Esophagus mucosa (tissue), 1 donor: ENCODE measurements around the gene ATIC. TPM values are rescaled to one million over a fixed set of nuclear protein-coding genes. Genes with fewer than 3 reads are reported as not detected.
"Not testable (repeated sequence)": the region's sequence is repeated elsewhere in the genome, so short reads cannot be mapped to it uniquely, and the experiment has no call there.

Source experiments
- ATAC-seq: fragments of 200-7000 bp; cut with Tn5 transposase; one replicate; pipeline ENCODE4 v1.9.1; 2020
- total RNA-seq: library from RNA; stranded (reverse); gene quantifications from one replicate; pipeline ENCODE4 v1.2.4, GENCODE V29; 2023
- donor health status: DM: yes; HTN: yes; CAD: no.

The ATIC gene
- total RNA-seq, 1 donor from 2014 or later: 67.1 TPM

GRCh38 chr2:215316336-215316735 lies 4.5 kb downstream of the ATIC start:
- no peak for ATAC-seq

GRCh38 chr2:215319500-215319899 lies 7.6 kb downstream of the ATIC start:
- no peak for ATAC-seq

GRCh38 chr2:215320102-215320501 lies 8.2 kb downstream of the ATIC start:
- no peak for ATAC-seq

GRCh38 chr2:215320679-215321078 lies 8.8 kb downstream of the ATIC start:
- ATAC-seq: peak; percentile 37

- no peak for ATAC-seq
These were observed 13.0 kb downstream of the ATIC start for GRCh38 chr2:215324811-215325210.

GRCh38 chr2:215328066-215328465 lies 16.2 kb downstream of the ATIC start:
- no peak for ATAC-seq

- no peak for ATAC-seq
These were observed 21.2 kb downstream of the ATIC start for GRCh38 chr2:215332872-215333595.

- no peak for ATAC-seq
These were observed 27.2 kb downstream of the ATIC start for GRCh38 chr2:215338883-215339679.

- ATAC-seq: peak; percentile 64
These were observed 36.0 kb downstream of the ATIC start for GRCh38 chr2:215347878-215348277.

- no peak for ATAC-seq
These were observed 40.7 kb downstream of the ATIC start for GRCh38 chr2:215352602-215353001.

GRCh38 chr2:215354771-215355695 lies 43.2 kb downstream of the ATIC start:
- ATAC-seq: no peak

- no peak for ATAC-seq
These were observed 43.9 kb downstream of the ATIC start for GRCh38 chr2:215355801-215356200.

- no peak for ATAC-seq
These were observed 44.6 kb downstream of the ATIC start for GRCh38 chr2:215356334-215356947.

GRCh38 chr2:215356948-215357461 lies 45.1 kb downstream of the ATIC start:
- ATAC-seq: no peak

- no peak for ATAC-seq
These were observed 45.8 kb downstream of the ATIC start for GRCh38 chr2:215357660-215358059.

GRCh38 chr2:215358312-215358845 lies 46.5 kb downstream of the ATIC start:
- ATAC-seq: no peak

GRCh38 chr2:215358891-215359575 lies 47.2 kb downstream of the ATIC start:
- ATAC-seq: no peak

- ATAC-seq: no peak
These were observed 47.7 kb downstream of the ATIC start for GRCh38 chr2:215359576-215359922.

- not testable (repeated sequence) for ATAC-seq
These were observed 48.2 kb downstream of the ATIC start for GRCh38 chr2:215360059-215360458.

- no peak for ATAC-seq
These were observed 48.7 kb downstream of the ATIC start for GRCh38 chr2:215360596-215360995.

GRCh38 chr2:215361211-215361875 lies 49.5 kb downstream of the ATIC start:
- no peak for ATAC-seq
